ACC112 (cell line): ENCODE data around the gene TRIP12.

Experiments used
- H2AFZ ChIP-seq: fragments of 200-600 bp; sonication (generic); one replicate; pipeline ENCODE4 v1.6.0; 2017; ENCODE audit warnings: antibody characterized with exemption, low read length; ENCODE audit not compliant: unreplicated experiment
- H3K27ac ChIP-seq: fragments of 200-600 bp; sonication (generic); 2 replicates; pipeline ENCODE4 v1.5.1; 2014; ENCODE audit warnings: low read depth, mild to moderate bottlenecking, antibody characterized with exemption, low read length, moderate library complexity
- H3K27me3 ChIP-seq: fragments of 200-600 bp; sonication (generic); 2 replicates; pipeline ENCODE4 v1.6.1; 2014; ENCODE audit warnings: mild to moderate bottlenecking, antibody characterized with exemption, low read length, moderate library complexity, mixed read lengths; ENCODE audit not compliant: insufficient read depth
- H3K36me3 ChIP-seq: fragments of 200-600 bp; sonication (generic); 2 replicates; pipeline ENCODE4 v1.6.1; 2016; ENCODE audit warnings: mild to moderate bottlenecking, antibody characterized with exemption, low read length, moderate library complexity, mixed read lengths; ENCODE audit not compliant: insufficient read depth
- H3K4me1 ChIP-seq: fragments of 200-600 bp; sonication (generic); one replicate; pipeline ENCODE4 v1.6.1; 2016; ENCODE audit warnings: low read length, mixed read lengths; ENCODE audit not compliant: insufficient read depth, unreplicated experiment, control insufficient read depth
- H3K4me3 ChIP-seq: fragments of 200-600 bp; sonication (generic); 2 replicates; pipeline ENCODE4 v1.5.1; 2014; ENCODE audit warnings: mild to moderate bottlenecking, low read depth, low read length
- H3K79me2 ChIP-seq: fragments of 200-600 bp; sonication (generic); one replicate; pipeline ENCODE4 v1.6.0; 2016; ENCODE audit warnings: low read length; ENCODE audit not compliant: control insufficient read depth, unreplicated experiment, insufficient read depth

Gene TRIP12

DNA sequence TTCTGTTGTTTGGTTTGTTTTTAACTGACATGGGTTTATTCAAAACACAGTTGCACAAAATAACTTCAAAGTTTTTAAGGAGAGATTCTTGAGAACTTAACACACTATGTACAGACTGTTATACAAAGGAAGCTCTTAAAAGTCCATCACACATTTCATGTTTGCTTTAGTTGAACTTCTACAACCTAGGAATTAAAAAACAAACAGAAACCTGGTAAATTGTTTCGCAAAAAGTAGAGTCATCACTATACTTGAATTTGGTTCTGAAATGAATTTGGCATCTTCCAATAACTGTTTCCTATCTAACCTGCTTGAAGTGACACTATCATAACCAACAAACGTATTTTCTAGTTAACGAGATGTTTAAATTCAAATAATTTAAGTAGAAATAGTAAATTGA, 21.8 kb downstream of the TRIP12 start:
- peaks cover 93% of the 10 kb centered on the region for H3K79me2 ChIP-seq

DNA sequence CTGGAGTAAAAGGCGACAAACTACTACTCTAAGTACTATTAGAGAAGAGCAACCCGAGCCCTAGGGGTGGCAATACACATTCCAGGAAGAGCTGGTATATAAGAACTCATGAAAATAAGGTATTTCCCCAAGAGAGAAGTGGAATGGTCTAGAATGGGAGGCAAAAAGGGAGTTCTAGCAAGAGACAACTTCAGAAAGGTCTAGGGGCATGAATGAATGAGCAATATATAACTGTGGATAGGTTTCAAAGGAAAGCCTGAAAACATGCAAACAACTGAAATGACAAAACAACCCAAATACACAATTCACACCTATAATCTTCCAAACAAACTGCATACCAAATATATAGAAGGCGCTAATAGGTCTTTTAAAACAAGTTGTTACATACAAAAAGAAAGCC, 22.2 kb downstream of the TRIP12 start:
- Histone ChIP-seq H3K4me3 (no peak overlapping the region), H3K27me3 (no peaks in the 10 kb centered on the region), H3K27ac (no peak overlapping the region), H3K4me1 (peaks cover 31% of the 10 kb centered on the region), H3K36me3 (peaks cover 12% of the 10 kb centered on the region), H2AFZ (no peak overlapping the region), H3K79me2 (peaks cover 94% of the 10 kb centered on the region)

More for the DNA sequence above, 21.8 kb downstream of the TRIP12 start:
- Histone ChIP-seq H3K4me1 (peaks cover 31% of the 10 kb centered on the region), H3K4me3 (no peak overlapping the region), H3K27me3 (no peaks in the 10 kb centered on the region), H3K27ac (no peak overlapping the region), H2AFZ (no peak overlapping the region), H3K36me3 (peaks cover 8% of the 10 kb centered on the region)

DNA sequence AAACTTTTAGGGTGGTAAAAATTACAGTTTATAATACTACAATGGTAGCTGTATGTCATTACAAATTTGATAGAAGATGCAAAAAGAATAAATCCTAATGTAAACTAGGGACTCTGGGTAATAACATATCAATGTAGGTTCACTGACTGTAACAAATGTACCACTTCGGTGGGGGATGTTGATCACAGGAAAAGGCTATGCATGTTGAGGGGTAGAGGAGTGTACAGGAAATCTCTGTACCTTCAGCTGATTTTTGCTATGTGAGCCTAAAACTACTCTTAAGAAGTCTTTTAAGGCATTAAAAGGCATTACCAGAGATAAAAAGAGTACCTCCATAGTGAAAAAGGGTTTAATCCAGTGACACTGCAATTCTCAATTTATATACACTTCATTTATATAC, 25.0 kb downstream of the TRIP12 start:
- Histone ChIP-seq H3K36me3 (peaks cover 12% of the 10 kb centered on the region), H3K79me2 (peaks cover 96% of the 10 kb centered on the region)

DNA sequence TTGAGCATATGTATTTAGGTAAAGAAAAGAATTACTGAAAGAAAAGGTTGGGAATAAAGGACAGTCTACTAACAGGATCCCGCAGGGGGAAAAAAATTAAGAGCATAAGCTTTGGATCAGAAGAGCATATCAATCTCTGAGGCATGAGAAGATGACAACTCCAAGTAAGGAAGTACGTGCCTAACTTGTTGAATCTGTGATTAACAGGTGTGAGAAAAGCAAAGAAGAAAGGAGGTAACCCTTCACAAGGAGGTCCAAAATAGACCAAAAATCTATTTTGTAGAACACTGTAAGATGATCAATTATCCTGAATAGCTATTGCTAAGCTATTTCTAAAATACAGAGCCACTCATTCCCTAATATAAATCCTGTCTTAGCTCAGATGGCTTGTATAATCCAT, 32.8 kb downstream of the TRIP12 start:
- no peak overlapping the region for H2AFZ ChIP-seq
- H3K79me2 ChIP-seq: peaks cover 95% of the 10 kb centered on the region
- H3K4me3 ChIP-seq: no peak overlapping the region
- H3K27ac ChIP-seq: no peak overlapping the region
- H3K27me3 ChIP-seq: no peaks in the 10 kb centered on the region
- H3K36me3 ChIP-seq: no peaks in the 10 kb centered on the region
- H3K4me1 ChIP-seq: peaks cover 11% of the 10 kb centered on the region

More for the DNA sequence above, 25.0 kb downstream of the TRIP12 start:
- H3K4me3 ChIP-seq: no peak overlapping the region
- peaks cover 18% of the 10 kb centered on the region for H3K4me1 ChIP-seq
- H3K27ac ChIP-seq: no peak overlapping the region
- no peak overlapping the region for H2AFZ ChIP-seq
- no peaks in the 10 kb centered on the region for H3K27me3 ChIP-seq

DNA sequence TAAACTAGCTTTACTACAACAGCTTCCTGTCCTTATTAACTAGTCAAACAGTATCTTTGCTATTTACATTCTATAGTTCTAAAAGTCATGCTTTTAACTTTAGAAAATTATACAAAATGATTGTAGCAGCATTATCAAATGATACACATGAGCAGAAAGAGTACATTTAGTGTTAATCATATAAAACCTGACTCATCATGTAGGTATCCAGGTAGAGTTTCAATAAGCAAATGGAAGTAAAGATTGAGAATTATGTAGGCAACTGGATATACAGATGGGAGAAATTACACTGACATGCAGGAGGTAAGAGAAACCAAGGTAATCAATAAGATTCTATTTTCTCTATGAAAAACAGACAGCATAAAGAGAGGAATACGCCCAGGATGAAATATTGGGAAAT, 33.8 kb downstream of the TRIP12 start:
- Histone ChIP-seq H3K4me3 (no peak overlapping the region), H2AFZ (no peak overlapping the region), H3K36me3 (no peaks in the 10 kb centered on the region), H3K27ac (no peak overlapping the region), H3K4me1 (peaks cover 11% of the 10 kb centered on the region), H3K79me2 (peaks cover 94% of the 10 kb centered on the region), H3K27me3 (no peaks in the 10 kb centered on the region)

DNA sequence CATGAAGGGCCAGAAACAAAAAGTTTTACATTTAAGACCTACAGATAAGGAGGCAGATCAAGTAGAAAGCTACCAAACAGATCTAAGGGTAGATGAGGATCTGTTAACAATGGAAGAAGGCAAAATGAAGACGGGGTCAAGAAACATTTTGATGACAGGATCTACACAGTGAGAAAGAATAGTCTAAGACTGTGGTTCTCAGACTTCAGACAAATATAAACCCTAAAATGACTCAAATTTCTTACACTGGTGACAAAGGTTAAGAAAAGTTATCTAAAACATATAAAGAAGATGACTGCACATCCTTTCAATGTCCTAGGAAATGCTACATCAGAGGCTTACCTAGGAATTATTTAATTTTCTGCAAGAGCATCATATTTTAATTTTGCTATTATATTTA, 34.4 kb downstream of the TRIP12 start:
- H3K79me2 ChIP-seq: peaks cover 94% of the 10 kb centered on the region
- H3K4me1 ChIP-seq: peaks cover 11% of the 10 kb centered on the region
- H3K4me3 ChIP-seq: no peak overlapping the region
- H3K27me3 ChIP-seq: no peaks in the 10 kb centered on the region
- H2AFZ ChIP-seq: no peak overlapping the region
- H3K36me3 ChIP-seq: no peaks in the 10 kb centered on the region
- no peak overlapping the region for H3K27ac ChIP-seq

DNA sequence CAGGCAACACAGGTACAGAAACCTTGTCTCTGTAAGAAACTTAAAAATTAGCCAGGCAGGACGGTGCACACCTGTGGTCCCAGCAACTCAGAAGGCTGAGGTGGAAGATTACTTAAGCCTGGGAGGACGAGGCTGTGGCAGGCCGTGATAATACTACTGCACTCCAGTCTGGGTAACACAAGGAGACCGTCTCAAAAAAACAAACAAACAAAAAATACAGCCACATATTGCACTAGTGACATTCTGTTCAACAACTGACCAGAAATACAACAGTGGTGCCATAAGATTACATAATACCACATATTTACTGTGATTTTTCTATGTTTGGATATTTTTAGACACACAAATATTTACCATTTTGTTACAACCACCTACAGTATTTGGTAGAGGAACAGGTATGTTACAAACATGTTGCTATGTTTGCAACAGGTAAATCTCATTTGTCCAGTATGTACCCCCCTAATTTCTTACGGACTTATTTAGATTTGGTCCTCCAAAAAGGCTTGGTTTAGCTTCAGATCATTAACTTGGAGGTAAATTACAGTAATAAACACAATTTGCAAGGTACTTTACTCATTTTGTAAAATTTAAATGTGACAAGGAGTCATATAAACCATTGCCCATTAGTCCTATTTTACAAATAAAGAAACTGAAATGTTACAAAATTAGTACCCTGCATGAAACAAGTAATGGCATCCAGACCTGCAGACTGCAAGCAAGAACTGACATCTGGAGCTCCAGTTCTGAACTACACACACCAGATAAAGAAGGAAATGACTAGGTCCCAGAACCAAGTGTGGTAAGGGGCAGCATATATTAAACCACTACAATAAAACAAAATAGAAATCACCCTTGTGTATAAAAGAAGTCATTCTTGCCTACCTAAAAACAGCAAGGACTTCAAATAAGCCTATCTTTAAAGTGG, 36.8 kb downstream of the TRIP12 start:
- no peaks in the 10 kb centered on the region; the same call in 1 of the 2 replicates for H3K36me3 ChIP-seq
- H3K27me3 ChIP-seq: no peaks in the 10 kb centered on the region
- no peak overlapping the region for H2AFZ ChIP-seq
- no peak overlapping the region for H3K27ac ChIP-seq
- peaks cover 11% of the 10 kb centered on the region for H3K4me1 ChIP-seq
- no peak overlapping the region for H3K4me3 ChIP-seq
- H3K79me2 ChIP-seq: peaks cover 94% of the 10 kb centered on the region

DNA sequence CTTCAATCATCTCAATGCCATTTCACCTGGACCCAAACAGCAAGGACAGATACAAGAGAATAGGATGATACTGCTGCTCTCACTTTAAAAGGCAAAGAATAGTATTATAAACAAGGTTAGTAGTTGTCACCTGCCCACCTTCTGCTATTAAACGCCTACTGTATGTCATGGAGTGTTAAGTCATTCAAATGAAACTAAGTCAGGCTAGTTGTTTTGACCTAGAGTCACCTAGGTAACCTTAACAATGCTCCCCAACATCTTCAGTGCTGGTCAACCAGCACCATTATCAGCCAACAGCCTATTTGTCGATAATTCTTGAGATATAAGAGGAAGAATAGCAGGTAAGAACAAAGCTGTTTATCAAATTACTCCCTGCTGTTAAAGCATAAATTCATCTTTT, 39.2 kb downstream of the TRIP12 start:
- Histone ChIP-seq H3K27me3 (no peaks in the 10 kb centered on the region), H3K4me1 (peaks cover 1% of the 10 kb centered on the region), H3K79me2 (peaks cover 81% of the 10 kb centered on the region), H2AFZ (no peak overlapping the region), H3K36me3 (peaks cover 10% of the 10 kb centered on the region), H3K4me3 (no peak overlapping the region), H3K27ac (no peak overlapping the region)

DNA sequence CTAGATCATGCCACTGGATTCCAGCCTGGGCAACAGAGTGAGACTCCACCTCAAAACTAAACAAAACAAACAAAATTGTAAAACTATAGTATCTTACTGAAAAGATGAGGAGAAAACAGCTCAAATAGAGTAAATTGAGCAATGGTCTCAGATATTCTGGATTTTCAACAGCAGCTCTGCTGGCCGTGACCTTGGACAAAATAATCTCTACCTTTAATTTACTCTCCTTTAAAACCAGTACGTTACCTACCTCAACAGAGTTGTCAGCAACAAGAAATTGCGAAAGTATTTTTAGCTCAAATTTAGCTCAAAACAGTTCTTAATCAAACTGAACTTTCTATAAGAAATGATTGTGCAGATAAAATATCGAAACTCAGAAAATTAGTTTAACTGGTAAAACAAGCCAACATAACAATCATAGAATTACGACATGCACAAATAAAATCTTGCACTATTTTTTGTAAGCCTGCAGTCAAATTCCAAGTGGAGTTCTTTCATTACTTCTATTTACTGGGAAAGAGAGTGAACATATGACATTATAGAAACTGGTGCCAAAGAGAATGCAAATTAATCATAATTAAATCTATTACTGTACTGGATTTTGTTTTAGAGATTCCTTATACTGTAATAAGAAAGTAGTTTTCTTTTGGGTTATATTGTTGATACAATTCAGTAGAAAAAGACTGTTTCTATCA, 40.8 kb downstream of the TRIP12 start:
- Histone ChIP-seq H3K36me3 (peaks cover 10% of the 10 kb centered on the region), H2AFZ (no peak overlapping the region), H3K4me3 (no peak overlapping the region), H3K79me2 (peaks cover 76% of the 10 kb centered on the region), H3K27ac (no peak overlapping the region), H3K27me3 (no peaks in the 10 kb centered on the region), H3K4me1 (no peaks in the 10 kb centered on the region)

DNA sequence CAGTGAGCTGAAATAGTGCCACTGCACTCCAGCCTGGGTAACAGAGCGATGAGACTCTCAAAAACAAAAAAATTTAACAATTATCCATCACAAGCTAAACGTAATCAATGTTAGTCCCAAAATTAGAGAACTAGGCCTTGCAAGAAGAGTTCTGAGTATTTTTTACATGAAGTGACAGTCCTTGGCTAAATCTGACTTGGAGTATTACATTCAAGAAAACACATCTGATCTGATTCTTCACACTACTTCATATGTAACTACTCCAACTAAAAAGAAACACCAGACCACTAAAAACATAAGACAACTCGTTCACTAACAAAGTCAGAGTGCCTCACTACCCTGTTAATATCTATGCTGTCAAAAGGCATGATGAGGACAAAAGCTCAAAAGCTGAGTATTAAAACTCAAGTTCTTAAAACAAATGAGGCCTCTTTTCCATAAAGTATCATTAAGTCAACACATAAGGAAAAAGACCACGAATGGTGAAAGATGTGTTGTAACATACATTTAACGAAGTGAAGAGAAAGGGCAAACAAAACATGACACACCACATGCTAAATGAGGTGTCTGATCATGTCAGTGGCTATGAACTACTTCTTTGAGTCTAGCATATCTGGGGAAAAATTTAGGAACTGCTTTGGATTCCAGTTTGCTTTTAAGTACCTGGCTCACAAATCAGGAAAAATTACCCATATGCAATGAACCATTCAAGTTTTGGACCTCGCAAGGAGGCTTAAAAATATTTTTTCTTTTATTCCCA, 42.4 kb downstream of the TRIP12 start:
- Histone ChIP-seq H3K4me1 (no peaks in the 10 kb centered on the region), H3K79me2 (peaks cover 75% of the 10 kb centered on the region)

More for the DNA sequence above, 42.4 kb downstream of the TRIP12 start:
- Histone ChIP-seq H3K27ac (no peak overlapping the region), H3K27me3 (no peaks in the 10 kb centered on the region), H3K4me3 (no peak overlapping the region), H3K36me3 (peaks cover 14% of the 10 kb centered on the region), H2AFZ (no peak overlapping the region)
